DND-41 (cell line): ENCODE data around the gene ACAD11.

Experiments
- ATAC-seq: fragments of 200-7000 bp; cut with Tn5 transposase; 3 replicates; pipeline ENCODE4 v1.9.1; 2021; ENCODE audit warnings: low read depth; ENCODE audit not compliant: insufficient read depth
- DNase-seq: peaks from one replicate; pipeline ENCODE4 v3.0.0-alpha.2; 2020
- H2AFZ ChIP-seq: 2 replicates; pipeline ENCODE4 v1.6.0; 2012; ENCODE audit warnings: low read depth, low read length
- H3K27ac ChIP-seq: 2 replicates; pipeline ENCODE4 v1.5.1; 2012; ENCODE audit warnings: low read length, inconsistent platforms
- H3K27me3 ChIP-seq: fragments of 200-600 bp; sonication (generic); 2 replicates; pipeline ENCODE4 v1.6.0; 2012; ENCODE audit warnings: low read length, mild to moderate bottlenecking, inconsistent platforms; ENCODE audit not compliant: insufficient read depth, poor library complexity
- H3K36me3 ChIP-seq: 2 replicates; pipeline ENCODE4 v1.5.1; 2012; ENCODE audit warnings: low read length, inconsistent platforms; ENCODE audit not compliant: insufficient read depth
- H3K4me1 ChIP-seq: 2 replicates; pipeline ENCODE4 v1.5.1; 2012; ENCODE audit warnings: mild to moderate bottlenecking, low read length; ENCODE audit not compliant: insufficient read depth
- H3K4me2 ChIP-seq: 2 replicates; pipeline ENCODE4 v1.6.0; 2012; ENCODE audit warnings: mild to moderate bottlenecking, moderate library complexity, low read length, inconsistent platforms; ENCODE audit not compliant: insufficient read depth
- H3K4me3 ChIP-seq, 2 experiments: fragments of 200-600 bp in 1 of 2; shearing (Covaris generic) in 1 of 2; 2 replicates each; pipeline ENCODE4 v1.5.1; 2012 to 2016; ENCODE audit warnings: inconsistent platforms in 2 of 2, low read length in 2 of 2, mild to moderate bottlenecking in 2 of 2, low read depth in 1 of 2, moderate library complexity in 1 of 2
- H3K79me2 ChIP-seq: 2 replicates; pipeline ENCODE4 v1.6.0; 2012; ENCODE audit warnings: low read length, inconsistent platforms; ENCODE audit not compliant: insufficient read depth
- H3K9ac ChIP-seq: 2 replicates; pipeline ENCODE4 v1.6.0; 2012; ENCODE audit warnings: low read depth, mild to moderate bottlenecking, inconsistent platforms, low read length, moderate library complexity
- H3K9me3 ChIP-seq: 2 replicates; pipeline ENCODE4 v1.5.1; 2012; ENCODE audit warnings: low read length, moderate library complexity, mild to moderate bottlenecking, inconsistent platforms; ENCODE audit not compliant: insufficient read depth, severe bottlenecking
- H4K20me1 ChIP-seq: 2 replicates; pipeline ENCODE4 v1.6.0; 2012; ENCODE audit warnings: low read length; ENCODE audit not compliant: insufficient read depth
- CTCF ChIP-seq: IDR thresholded peaks from 2 replicates; pipeline ENCODE4 v1.5.1; 2012; ENCODE audit warnings: borderline replicate concordance, low read length, moderate library complexity, mild to moderate bottlenecking; ENCODE audit not compliant: poor library complexity, severe bottlenecking; ENCODE audit errors: extremely low read depth
- EZH2 ChIP-seq: IDR thresholded peaks from 3 replicates; pipeline ENCODE4 v1.6.1; 2012; ENCODE audit warnings: borderline replicate concordance, low read depth, mild to moderate bottlenecking, moderate library complexity, low read length, inconsistent platforms; ENCODE audit not compliant: severe bottlenecking

The ACAD11 gene

GRCh38 chr3:132629928-132630327 is 29.7 kb downstream of the ACAD11 start:
- Histone ChIP-seq H3K36me3 (peaks cover 13% of the 10 kb centered on the region; the same call in 1 of the 2 replicates), H3K79me2 (no peaks in the 10 kb centered on the region), H3K27ac (no peak overlapping the region), H3K4me3 (no peak overlapping the region), H3K27me3 (no peaks in the 10 kb centered on the region), H3K9me3 (no peaks in the 10 kb centered on the region), H4K20me1 (no peaks in the 10 kb centered on the region), H3K4me1 (no peaks in the 10 kb centered on the region), H2AFZ (no peak overlapping the region), H3K9ac (no peak overlapping the region), H3K4me2 (no peak overlapping the region)
- DNase-seq (no peak), ATAC-seq (no peak)
- no peak for TF ChIP-seq CTCF
- no peak for TF ChIP-seq EZH2

DNA sequence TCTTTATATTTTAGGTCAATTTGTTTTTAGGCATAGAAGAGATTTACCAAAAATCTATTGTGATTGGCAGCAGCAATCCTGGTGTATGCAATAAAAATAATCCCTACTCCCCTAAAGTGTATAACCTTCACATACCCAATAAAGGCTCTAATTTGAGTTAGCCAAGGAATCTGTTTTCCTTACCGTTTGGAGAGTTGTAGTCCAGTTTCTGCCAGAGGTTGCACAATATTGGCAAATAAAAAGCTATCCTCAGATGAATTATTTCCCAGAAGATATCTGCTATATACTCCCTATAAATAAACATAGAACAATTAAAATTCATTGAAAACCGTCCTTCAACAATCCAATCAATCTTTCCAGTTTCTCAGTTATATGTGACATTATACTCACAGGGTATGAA is 31.5 kb downstream of the ACAD11 start:
- Histone ChIP-seq H3K36me3 (peaks cover 17% of the 10 kb centered on the region; the same call in 1 of the 2 replicates), H3K79me2 (no peaks in the 10 kb centered on the region), H3K27ac (no peak overlapping the region), H3K27me3 (no peaks in the 10 kb centered on the region), H3K4me2 (no peak overlapping the region), H2AFZ (no peak overlapping the region), H3K4me3 (no peak overlapping the region), H3K9me3 (no peaks in the 10 kb centered on the region), H3K9ac (no peak overlapping the region), H3K4me1 (no peaks in the 10 kb centered on the region), H4K20me1 (no peaks in the 10 kb centered on the region)
- DNase-seq (no peak), ATAC-seq (no peak)
- TF ChIP-seq CTCF = no peak
- TF ChIP-seq EZH2 = no peak

GRCh38 chr3:132626955-132627354 is 32.7 kb downstream of the ACAD11 start:
- no peak for DNase-seq
- Histone ChIP-seq H3K9ac (no peak overlapping the region), H3K4me2 (no peak overlapping the region), H3K27me3 (no peaks in the 10 kb centered on the region), H3K4me1 (no peaks in the 10 kb centered on the region), H3K9me3 (no peaks in the 10 kb centered on the region), H4K20me1 (no peaks in the 10 kb centered on the region), H3K4me3 (no peak overlapping the region), H3K27ac (no peak overlapping the region), H2AFZ (no peak overlapping the region), H3K36me3 (peaks cover 17% of the 10 kb centered on the region; the same call in 1 of the 2 replicates), H3K79me2 (no peaks in the 10 kb centered on the region)
- no peak for TF ChIP-seq EZH2
- no peak for TF ChIP-seq CTCF
- no peak for ATAC-seq

- H4K20me1 ChIP-seq = no peaks in the 10 kb centered on the region
- no peak overlapping the region for H2AFZ ChIP-seq
- H3K4me1 ChIP-seq = no peaks in the 10 kb centered on the region
- H3K9ac ChIP-seq = no peak overlapping the region
- TF ChIP-seq CTCF (no peak), EZH2 (no peak)
- DNase-seq = no peak
- no peak overlapping the region for H3K4me3 ChIP-seq
- no peak overlapping the region for H3K4me2 ChIP-seq
- H3K27me3 ChIP-seq = no peaks in the 10 kb centered on the region
- ATAC-seq = no peak
- H3K36me3 ChIP-seq = peaks cover 17% of the 10 kb centered on the region; the same call in 1 of the 2 replicates
- H3K79me2 ChIP-seq = no peaks in the 10 kb centered on the region
- H3K9me3 ChIP-seq = no peaks in the 10 kb centered on the region
- no peak overlapping the region for H3K27ac ChIP-seq
These were observed 34.0 kb downstream of the ACAD11 start for GRCh38 chr3:132625613-132626012.
